Melanocyte of skin (primary cell): Measurements from ENCODE around the gene NKIRAS2. TPM values are rescaled to one million over a fixed set of nuclear protein-coding genes. Genes with fewer than 3 reads are reported as not detected.

ENCODE experiments used
- total RNA-seq, 2 donors: library from RNA; depleted of rRNA; stranded (reverse); fragments of >200 nt; gene quantifications; 2 replicates each; pipeline ENCODE4 v1.2.3, GENCODE V29; 2012

NKIRAS2 gene
- 10 to 100 TPM; 25.8 to 33.6 TPM for total RNA-seq

DNA sequence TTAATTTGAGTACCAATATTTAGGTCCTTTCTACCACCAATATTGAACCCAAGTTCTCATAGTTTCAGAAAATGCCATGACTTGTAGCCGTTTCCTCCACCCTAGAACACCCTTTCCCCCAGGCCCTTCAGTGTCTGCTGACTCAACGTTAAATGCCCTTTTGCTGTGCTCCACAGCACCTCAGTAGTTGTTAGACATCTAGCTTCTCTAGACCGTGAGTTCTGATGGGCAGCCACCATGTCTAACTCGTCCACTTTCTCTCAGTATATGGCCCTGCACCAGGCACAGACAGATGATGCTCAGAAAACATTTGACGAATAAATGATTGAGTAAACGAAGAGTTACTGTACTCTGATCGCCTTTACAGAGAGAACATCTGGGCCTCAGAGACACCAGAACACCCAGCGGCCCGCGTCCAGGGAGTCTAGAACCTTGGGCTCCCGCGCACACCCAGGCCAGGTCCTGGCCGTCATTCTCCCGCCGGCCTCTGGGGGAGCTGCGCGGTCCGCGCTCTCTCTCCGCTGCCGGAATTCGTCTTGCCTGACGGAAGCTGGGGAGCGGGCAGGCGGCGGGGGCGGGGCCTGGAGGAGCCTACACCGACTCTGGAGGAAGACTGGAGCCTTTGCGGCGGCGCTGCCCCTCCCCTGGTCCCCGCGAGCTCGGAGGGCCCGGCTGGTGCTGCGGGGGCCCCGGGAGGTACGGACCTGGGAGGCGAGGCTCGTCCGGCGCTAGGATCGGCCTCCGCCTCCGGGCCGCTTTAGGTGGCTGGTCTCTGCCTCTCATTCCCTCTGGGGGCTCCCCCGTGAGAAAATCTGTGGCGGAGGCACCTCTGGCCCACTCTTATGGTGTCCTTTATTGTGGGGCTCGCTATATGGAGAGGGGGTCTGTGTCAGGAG, at the start of gene NKIRAS2:
NKIRAS2 (plus strand) TSS at position 582 of the 896 bp plus-strand sequence. CDS start 1,488 bp downstream, outside the sequence.

DNA sequence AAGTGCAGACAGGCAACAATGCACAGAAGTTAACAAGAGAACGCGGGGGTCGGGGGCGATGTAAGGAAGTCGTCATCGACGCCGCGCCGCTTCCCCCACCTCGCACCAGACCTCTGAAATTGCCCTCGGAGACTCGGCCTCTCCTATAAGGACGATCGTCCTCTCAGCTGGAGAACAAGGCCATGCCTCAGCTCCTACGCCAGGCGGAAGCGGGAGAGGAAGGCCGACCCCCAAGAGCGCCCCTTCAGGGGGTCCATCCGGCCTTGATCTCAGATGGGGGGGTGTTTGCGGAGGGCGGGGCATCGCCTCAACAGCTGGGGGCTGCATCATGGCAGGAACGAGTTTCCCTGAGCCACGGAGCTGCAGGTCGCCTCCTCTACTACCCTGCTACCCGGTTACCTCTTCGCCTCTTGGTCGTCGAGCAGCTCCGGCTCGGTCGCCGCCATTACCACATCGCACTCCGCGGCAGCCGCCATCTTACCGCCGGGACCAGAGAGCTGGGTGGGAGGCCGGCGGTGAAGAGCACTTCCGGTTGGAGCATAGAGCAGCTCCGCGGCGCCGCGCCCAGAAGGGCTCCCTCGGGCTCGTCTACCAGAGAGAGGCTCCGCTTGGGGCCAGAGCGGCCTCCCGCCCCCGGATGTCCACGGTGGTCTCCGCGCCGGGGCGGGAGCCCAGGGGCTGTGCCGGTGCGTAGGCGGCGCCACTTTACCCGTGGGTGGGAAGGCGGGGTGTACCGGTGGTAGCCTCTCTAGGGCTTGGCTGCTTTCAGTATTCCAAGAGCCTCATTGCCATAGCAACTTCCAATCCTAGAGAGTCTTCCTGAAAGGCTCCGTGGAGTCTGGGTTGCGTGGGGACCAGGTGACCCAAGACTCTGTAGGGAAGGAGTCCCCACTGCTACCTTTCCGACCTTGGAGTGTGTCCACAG, 2.7 kb upstream of the NKIRAS2 start, which contains the start of gene DNAJC7:
DNAJC7 (minus strand) TSS at position 499 of the 925 bp plus-strand sequence; CDS start at position 476, 23 bp downstream.

GRCh38 chr17:42050393-42051012, 30.6 kb downstream of the NKIRAS2 start, which contains the start of gene C17orf113:
Gene C17orf113, minus strand, starts transcription at chr17:42050601. Its CDS starts 7,225 bp downstream, at chr17:42043376.

Other genes with a start within 250 kb of the NKIRAS2 start
- 1 to 10 TPM; 1.7 to 3.8 TPM for gene JUP, start 233.4 kb upstream of the NKIRAS2 start, total RNA-seq
- 10 to 100 TPM; 17.2 to 24.0 TPM for gene P3H4, start 208.1 kb upstream of the NKIRAS2 start, total RNA-seq
- gene FKBP10, start 207.1 kb upstream of the NKIRAS2 start, total RNA-seq, result 100 to 1,000 TPM in 1 of 2 donors, 10 to 100 TPM in 1; 64.0 to 111 TPM
- 10 to 100 TPM; 37.5 to 49.0 TPM for gene NT5C3B, start 183.9 kb upstream of the NKIRAS2 start, total RNA-seq
- under 1 TPM in 1 of 2 donors, not detected in 1; under 0.01 TPM for gene KLHL10, start 182.3 kb upstream of the NKIRAS2 start, total RNA-seq
- 10 to 100 TPM; 23.4 to 26.6 TPM for gene KLHL11, start 154.7 kb upstream of the NKIRAS2 start, total RNA-seq
- gene ACLY, start 101.1 kb upstream of the NKIRAS2 start, total RNA-seq, result 100 to 1,000 TPM; 219 to 239 TPM
- under 1 TPM; 0.67 to 0.69 TPM for gene ODAD4, start 89.5 kb upstream of the NKIRAS2 start, total RNA-seq
- gene CNP, start 53.3 kb upstream of the NKIRAS2 start, total RNA-seq, result 100 to 1,000 TPM; 226 to 268 TPM
- gene DNAJC7, start 2.7 kb upstream of the NKIRAS2 start, total RNA-seq, result 10 to 100 TPM; 52.7 to 74.3 TPM
- under 1 TPM; under 0.01 to 0.34 TPM for gene C17orf113, start 30.5 kb downstream of the NKIRAS2 start, total RNA-seq
- not detected for gene ZNF385C, start 78.4 kb downstream of the NKIRAS2 start, total RNA-seq
- 100 to 1,000 TPM in 1 of 2 donors, 10 to 100 TPM in 1; 86.9 to 121 TPM for gene DHX58, start 92.6 kb downstream of the NKIRAS2 start, total RNA-seq
- gene KAT2A, start 101.3 kb downstream of the NKIRAS2 start, total RNA-seq, result 10 to 100 TPM; 16.2 to 17.3 TPM
- gene HSPB9, start 102.7 kb downstream of the NKIRAS2 start, total RNA-seq, result under 1 TPM in 1 of 2 donors, not detected in 1; under 0.01 TPM
- gene RAB5C, start 134.9 kb downstream of the NKIRAS2 start, total RNA-seq, result 100 to 1,000 TPM; 140 to 227 TPM
- not detected for gene KCNH4, start 161.1 kb downstream of the NKIRAS2 start, total RNA-seq
- not detected for gene HCRT, start 165.4 kb downstream of the NKIRAS2 start, total RNA-seq
- gene GHDC, start 174.4 kb downstream of the NKIRAS2 start, total RNA-seq, result 10 to 100 TPM; 28.2 to 30.6 TPM